Right lung (tissue), 10 donors: ENCODE results near the gene AKAP8L. TPM values are rescaled to one million over a fixed set of nuclear protein-coding genes. Genes with fewer than 3 reads are reported as not detected.

Source experiments
- DNase-seq, 2 donors: peaks; one replicate each; pipeline ENCODE4 v3.0.0-alpha.2; 2013
- long read RNA-seq, 8 donors: transcript quantifications; one replicate each; lab custom pipeline, GENCODE V29; 2026
- polyA plus RNA-seq, 5 donors: library from polyadenylated mRNA; unstranded; fragments of 120-200 nt; gene quantifications; one replicate each; pipeline versions ENCODE4 v1.2.1 to v1.2.3, GENCODE V29; 2013; ENCODE audit warnings: inconsistent platforms in 1 of 5, low replicate concordance in 1 of 5; ENCODE audit not compliant: insufficient read length in 5 of 5, insufficient read depth in 1 of 5

Gene AKAP8L, protein sequence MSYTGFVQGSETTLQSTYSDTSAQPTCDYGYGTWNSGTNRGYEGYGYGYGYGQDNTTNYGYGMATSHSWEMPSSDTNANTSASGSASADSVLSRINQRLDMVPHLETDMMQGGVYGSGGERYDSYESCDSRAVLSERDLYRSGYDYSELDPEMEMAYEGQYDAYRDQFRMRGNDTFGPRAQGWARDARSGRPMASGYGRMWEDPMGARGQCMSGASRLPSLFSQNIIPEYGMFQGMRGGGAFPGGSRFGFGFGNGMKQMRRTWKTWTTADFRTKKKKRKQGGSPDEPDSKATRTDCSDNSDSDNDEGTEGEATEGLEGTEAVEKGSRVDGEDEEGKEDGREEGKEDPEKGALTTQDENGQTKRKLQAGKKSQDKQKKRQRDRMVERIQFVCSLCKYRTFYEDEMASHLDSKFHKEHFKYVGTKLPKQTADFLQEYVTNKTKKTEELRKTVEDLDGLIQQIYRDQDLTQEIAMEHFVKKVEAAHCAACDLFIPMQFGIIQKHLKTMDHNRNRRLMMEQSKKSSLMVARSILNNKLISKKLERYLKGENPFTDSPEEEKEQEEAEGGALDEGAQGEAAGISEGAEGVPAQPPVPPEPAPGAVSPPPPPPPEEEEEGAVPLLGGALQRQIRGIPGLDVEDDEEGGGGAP
- 100 to 1,000 TPM in 4 of 5 donors, 10 to 100 TPM in 1; 92.9 to 130 (median 112) TPM for polyA plus RNA-seq
- long read RNA-seq, donor 1, transcript AKAP8L-201 (14 exons, 2,146 nt), result major isoform, 8 of 23 reads
- long read RNA-seq, donor 1, partial matches to known transcripts, result 11 of 23 reads
- long read RNA-seq, donor 1, other reads (novel, unspliced or antisense), result 0 of 23 reads
- long read RNA-seq, donor 2, partial matches to known transcripts, result 5 of 10 reads
- long read RNA-seq, donor 2, other reads (novel, unspliced or antisense), result 0 of 10 reads
- long read RNA-seq, donor 3, partial matches to known transcripts, result 6 of 12 reads
- long read RNA-seq, donor 3, other reads (novel, unspliced or antisense), result 0 of 12 reads
- long read RNA-seq, donor 4, transcript AKAP8L-201 (14 exons, 2,146 nt), result major isoform, 6 of 13 reads
- long read RNA-seq, donor 4, partial matches to known transcripts, result 0 of 13 reads
- long read RNA-seq, donor 4, other reads (novel, unspliced or antisense), result 0 of 13 reads
- long read RNA-seq, donor 5, transcript AKAP8L-201 (14 exons, 2,146 nt), result major isoform, 8 of 21 reads
- long read RNA-seq, donor 5, partial matches to known transcripts, result 8 of 21 reads
- long read RNA-seq, donor 5, other reads (novel, unspliced or antisense), result 0 of 21 reads
- long read RNA-seq, donor 6, transcript AKAP8L-201 (14 exons, 2,146 nt), result major isoform, 8 of 18 reads
- long read RNA-seq, donor 6, partial matches to known transcripts, result 5 of 18 reads
- long read RNA-seq, donor 6, other reads (novel, unspliced or antisense), result 0 of 18 reads
- long read RNA-seq, donor 7, transcript AKAP8L-204 (8 exons, 1,453 nt), result major isoform, 5 of 14 reads
- long read RNA-seq, donor 7, partial matches to known transcripts, result 0 of 14 reads
- long read RNA-seq, donor 7, other reads (novel, unspliced or antisense), result 0 of 14 reads
- long read RNA-seq, donor 8, partial matches to known transcripts, result 0 of 3 reads
- long read RNA-seq, donor 8, other reads (novel, unspliced or antisense), result 0 of 3 reads

DNA sequence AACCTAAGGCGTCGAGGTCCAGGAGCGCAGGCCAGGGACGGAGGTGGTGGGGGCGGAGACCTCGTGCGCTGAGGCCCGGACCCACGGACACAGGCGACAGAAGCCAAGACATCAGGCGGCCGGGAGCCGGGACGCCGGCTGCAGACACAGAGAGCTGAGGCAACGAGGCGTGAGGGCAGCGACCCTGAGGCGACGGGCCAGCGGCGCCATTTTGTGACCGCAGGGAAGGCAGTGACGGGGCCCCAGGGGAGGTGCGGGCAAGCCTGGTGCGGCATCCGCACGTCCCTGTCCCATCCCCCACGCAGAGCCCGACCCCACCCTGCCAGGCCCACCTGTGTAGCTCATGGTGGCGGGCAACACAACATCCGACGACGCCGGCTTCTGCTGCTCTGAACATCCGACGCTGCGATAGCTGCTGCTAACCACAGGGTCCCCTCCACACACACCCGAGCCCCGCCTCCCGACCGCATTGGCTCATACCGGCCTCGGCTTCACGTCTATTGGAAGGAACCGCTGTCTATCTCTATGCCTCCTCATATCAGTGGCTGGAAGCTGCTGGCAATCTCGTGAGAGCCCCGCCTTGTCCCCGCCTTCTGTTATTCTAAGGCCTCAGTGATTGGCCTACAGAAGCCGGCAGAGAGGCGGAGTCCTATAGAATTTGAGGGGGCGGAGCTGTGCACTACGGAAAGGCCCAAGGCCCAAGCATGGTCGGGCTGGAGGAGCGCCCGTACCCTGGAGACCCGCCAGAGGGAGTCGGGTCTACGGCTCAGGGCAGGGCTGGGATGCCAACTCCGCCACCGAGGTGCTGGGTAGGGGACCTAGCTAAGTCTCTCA lies at the start of gene AKAP8L:
TSS of gene AKAP8L (minus strand) at position 410 of the 834 bp plus-strand sequence. CDS start at position 345, 65 bp downstream.
- peak; percentile 99 to 100 for DNase-seq

DNA sequence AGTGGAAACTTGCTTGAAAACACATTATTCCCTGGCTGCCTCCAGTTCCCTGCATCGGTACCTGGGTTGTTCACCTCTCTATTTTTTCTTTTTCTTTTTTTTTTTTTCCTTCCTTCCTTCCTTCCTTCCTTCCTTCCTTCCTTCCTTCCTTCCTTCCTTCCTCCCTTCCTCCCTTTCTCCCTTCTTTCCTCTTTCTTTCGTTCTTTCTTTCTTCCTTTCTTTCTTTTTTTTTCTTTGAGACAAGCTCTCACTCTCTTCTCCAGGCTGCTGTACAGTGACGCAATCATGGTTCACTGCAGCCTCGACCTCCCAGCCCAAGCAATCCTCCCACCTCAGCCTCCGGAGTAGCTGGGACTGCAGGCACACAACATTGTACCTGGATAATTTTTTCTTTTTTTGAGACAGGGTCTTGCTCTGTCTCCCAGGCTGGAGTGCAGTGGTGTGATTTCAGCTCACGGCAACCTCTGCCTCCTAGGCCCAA lies 49.0 kb upstream of the AKAP8L start:
- DNase-seq, result no peak

DNA sequence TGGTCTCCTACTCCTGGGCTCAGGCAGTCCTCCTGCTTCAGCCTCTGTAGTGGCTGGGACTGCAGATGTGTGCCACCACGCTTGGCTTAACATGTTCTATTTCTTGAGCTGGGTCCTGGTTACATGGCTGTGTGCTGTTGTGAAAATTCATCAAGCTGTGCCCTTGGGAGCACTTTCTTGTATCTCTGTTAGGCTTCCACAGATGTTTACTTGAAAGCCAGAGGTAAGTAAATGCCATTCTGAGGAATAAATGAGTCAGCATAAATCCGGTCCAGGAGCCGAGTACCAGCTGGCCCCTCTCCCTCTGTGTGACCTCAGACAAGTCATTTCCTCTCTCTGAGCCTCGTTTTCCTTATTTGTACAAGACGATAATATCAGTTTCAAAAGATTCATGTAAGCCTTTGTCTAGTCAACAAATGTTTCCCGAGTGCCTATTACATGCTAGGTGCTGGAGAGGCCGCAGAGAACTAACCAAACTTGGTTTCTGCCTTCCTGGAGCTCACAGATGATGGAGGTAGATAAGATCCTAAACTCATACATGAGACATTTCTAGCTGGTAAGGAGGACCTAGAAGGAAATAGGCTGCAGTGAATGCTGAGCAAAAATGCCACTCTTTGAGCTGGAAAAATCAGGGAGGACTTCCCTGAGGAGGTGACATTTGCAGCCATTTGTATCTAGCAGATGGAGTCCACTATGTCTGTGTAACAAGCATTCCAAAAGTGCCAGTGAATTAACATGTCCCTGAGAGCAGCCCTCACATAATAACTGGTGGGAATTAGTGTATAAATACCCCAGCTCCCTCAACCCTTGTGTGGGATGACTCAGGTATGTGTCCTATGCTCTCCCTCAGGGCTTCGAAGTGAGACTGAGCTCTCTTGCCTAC lies 48.3 kb upstream of the AKAP8L start:
- no peak for DNase-seq

DNA sequence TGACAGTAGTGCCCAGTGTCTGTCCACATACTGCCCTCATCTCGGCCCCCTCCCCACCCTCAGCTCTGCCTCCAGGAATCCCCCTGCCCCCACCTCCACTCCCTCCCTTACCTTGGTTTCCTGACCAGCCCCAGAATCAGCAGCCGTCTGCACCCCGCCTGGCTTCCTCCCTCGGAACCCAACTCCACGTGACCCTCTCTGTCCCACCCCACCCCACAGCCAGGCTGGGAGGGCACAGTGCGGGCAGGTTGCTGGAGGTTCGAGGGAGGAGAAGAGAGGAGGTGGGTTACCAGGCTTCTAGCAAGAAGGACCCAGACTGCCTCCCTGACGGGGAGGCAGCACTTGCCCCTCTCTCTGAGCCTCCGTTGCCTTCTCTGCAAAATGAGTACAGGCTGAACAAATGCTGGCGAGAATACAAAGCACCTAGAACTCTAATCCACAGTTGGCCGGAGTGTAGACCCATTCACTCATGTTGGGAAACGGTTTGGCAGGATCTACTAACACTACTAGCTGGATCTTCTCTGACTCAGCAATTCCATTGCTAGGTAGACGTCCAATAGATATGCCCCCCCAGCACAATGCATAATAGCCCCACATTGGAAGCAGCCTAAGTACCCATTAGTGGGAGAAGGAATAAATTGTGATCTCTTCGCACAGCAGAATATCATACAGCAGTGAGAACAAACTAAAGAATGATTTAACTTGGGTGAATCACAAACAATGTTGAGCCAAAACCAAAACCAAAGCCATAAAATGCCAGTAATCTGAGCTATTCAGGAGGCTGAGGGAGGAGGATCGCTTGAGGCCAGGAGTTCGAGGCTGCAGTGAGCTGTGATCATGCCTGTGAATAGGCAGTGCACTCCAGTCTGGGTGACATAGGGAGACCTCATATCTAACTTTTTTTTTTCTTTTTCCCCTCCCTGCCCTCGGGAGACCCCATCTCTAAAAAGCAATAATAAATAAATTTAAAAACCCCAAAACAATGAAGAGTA lies 45.9 kb upstream of the AKAP8L start, which contains the start of gene RASAL3:
TSS of gene RASAL3 (minus strand) at position 151 of the 992 bp plus-strand sequence. CDS start 186 bp downstream, outside the sequence.
- DNase-seq, result no peak

DNA sequence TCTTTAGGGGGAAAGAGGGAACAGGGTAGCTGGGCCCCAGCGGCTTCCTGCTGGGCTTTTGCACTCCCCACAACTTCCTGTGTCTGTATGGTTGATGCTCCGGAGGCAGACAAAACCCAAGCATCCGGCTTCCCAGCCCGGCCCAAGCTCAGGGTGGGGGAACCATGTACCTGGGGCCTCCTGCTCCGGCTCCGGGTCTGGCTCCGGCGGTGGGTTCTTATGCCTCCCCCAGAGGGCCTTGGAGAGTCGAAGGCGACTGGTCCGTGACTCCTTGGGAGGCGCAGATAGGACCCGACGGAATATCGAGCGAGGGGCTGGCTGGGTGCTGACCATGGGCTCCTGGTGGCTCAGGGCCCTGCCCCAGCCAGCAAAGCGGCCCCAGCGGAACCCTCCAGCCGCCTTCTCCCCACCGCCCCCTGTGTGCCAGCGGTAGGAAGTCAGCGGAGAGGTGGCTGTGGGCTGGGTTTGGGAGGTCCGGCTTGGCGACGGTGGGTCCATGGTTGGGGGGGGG lies 45.1 kb upstream of the AKAP8L start:
- no peak for DNase-seq

DNA sequence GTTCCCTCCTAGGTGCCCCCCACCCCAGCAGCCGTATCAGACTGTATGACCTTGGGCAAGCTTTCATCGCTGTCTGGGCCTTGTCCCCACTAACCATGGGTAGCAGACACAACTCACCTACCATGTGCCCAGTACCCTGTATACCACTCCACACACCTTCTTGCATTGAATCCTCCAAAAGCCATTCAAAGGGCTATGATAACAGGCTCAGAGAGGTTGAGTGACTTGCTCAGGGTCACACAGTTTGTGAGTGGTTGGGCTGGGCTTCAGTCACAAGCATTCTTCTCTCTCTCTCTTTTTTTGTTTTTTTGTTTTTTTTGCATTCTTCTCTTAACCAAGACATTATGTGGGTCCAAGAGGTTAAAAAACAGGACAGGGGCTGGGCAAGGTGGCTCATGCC lies 42.9 kb upstream of the AKAP8L start:
- no peak for DNase-seq

DNA sequence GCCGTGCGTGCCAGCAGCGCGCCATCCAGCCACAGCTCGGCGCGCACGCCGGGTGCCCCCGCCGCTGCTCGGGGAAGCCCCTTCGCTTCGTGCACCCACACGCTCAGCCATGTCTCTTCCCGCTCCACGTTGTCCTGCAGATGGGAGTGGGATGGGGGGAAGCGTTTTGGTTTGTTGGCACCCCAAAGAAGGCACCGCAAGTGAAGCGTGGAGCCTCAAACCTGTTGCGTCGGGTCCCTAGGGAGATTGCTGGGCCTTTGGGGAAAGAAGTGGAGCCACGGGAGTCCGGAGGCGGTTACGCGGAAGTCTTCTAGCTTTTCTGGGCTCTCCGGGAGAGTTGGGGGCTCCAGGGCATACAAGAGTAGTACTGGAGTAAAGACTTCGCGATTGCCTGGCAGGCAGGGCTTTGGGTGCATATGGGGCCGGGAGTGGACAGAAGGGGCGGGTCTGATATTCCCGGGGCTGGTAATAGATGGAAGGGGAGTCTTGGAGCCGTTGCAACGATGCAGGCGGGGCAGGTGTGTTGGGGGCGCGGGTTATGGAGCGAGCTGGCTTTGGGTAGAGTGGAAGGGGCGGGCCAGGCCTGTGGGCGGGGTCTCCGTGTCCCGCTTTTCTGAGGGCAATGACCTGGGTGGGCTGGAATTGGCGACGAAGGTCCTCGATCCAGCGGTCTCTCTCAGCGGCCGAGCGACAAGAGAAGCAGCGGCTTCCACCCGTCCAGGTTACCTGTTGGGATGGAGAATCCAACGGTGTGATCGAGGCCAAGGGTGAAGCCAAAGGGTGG lies 39.1 kb upstream of the AKAP8L start:
- DNase-seq, result no peak

DNA sequence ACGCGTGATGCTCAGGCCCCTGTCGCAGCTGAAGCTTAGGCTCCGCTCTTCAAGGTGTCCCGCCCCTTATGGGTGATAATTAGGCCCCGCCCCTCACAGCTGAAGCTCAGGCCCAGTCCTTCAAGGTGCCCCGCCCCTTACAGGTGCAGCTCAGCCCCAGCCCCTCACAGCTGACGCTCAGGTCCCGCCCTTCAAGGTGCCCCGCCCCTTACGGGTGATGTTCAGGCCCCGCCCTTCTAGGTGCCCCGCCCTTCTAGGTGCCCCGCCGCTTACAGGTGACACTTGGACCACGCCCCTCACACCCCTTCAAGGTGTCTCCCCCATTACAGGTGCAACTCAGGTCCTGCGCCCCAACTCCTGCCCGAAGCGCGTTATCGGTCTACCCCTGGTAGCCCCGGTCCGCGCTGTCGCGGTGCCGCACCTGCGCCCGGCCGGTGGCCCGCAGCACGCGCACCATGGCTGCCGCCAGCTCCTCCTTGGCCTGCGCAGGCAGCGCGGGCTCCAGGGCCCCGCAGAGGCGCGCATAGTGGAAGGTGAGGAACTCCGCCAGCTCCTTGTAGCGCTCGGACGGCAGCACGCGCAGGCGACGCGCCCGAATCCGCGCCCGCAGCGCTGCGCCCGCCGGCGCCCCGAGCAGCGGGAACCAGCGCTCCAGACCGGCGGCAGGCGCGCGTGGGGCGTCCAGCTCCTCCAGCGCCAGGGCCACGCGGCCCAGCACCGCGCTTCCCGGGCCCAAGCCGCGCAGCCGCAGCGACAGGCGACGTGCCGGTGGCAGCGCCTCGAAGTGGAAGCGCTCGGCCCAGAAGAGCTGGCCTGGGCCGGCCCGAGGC lies 38.3 kb upstream of the AKAP8L start:
- no peak for DNase-seq

DNA sequence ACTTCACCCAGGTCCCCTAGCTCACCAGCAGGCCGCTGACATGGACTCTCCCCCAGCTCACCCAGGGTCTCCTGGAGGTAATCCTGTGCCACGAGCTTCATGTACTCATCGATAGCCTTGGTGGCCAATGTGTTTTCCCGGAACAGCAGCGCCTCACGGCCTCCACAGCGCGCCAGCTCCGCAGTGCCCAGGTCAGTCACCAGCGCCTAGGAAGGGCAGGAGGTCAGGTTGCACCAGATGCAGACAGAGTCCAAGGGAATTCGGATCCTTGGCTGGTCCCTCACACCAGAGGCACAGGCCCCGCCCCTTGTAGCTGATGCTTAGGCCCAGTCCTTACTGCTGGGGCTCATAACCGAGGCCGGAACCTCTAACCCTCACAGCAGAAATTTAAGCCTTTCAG lies 37.7 kb upstream of the AKAP8L start:
- DNase-seq, result no peak

DNA sequence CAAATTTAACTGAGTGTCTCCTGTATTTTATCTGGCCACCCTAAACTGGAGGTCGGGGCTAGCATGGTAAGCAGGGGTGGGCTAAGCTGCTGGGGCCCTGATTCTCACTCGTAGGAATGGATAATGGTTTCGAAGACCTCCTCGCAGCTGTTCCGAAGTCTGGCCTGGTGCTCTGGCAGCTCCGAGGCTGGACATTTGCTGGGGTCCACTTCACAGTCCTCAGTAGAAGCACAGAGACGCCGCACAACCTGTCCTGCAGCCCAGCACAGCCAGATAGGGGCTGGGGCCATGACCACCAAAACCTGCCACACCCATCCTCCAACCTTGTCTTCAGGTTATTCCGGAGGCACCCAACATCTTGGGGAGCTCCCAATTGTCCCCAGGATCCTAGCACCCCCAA lies 37.2 kb upstream of the AKAP8L start:
- no peak for DNase-seq

DNA sequence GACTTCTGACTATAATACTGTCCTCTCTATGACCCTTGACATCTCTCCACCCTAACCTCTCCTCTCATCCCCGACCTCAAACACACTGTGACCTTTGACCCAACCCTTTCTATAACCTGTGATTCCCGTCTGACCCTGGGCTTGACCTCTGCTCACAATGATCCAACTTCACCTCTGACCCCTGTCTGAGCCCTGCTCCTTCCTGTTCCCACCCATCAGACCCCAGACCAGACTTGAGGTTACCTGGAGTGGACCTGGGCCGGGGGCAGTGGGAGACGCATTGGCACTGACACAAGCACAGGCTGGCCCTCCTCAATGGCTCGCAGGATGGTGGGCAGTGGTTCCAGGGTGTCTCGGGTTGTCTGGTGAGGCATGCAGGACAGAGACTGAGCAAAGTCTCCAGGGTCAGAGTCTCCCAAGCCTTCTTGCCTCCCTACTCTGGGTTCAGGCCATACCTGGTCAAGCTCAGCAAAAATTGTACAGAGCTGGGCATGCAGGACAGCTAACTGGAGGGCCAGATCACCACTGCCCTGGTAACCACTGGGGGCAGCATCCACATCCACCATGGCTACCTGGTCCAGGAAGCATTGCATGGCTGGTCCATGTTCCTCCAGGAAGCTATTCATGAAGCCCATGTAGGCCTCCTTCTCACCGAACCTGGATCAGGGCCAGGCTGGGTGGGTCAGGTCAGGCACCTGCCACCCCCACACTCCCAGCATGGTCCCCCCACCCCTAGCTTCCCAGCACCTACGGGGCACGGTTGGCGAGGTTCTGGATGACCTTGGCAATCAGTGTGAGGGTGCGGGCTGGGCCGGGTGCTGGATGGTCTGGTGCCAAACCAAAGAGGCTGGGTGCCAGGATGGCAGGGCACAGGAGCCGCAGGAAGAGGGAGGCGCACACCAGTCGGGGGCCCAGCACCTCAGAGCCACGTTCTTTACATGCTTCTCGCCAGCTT lies 35.4 kb upstream of the AKAP8L start:
- DNase-seq, result no peak

DNA sequence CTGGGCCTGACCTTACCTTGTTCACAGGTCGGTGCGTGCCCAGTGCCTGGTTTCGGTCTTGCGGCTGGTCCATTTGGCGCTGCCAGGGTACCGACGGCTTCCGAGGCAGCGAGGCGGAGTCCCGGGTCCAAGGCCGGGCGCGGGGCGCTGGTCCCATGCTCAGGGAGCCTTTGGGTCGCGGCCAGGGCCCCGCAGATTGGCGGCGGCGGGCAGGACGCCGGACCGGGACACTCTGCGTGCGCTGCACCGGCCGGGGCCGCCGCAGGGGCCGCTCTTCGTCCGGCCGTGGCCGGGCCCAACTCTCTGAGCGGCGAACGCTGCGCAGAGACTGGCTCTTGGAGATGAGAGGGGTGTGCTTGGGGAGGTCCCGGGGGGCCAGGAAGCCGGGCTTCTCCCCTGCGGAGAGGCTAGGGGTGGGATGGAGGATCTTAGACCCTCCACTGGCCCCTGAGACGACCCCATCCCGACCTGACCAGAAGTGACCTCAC lies 34.3 kb upstream of the AKAP8L start:
- no peak for DNase-seq

DNA sequence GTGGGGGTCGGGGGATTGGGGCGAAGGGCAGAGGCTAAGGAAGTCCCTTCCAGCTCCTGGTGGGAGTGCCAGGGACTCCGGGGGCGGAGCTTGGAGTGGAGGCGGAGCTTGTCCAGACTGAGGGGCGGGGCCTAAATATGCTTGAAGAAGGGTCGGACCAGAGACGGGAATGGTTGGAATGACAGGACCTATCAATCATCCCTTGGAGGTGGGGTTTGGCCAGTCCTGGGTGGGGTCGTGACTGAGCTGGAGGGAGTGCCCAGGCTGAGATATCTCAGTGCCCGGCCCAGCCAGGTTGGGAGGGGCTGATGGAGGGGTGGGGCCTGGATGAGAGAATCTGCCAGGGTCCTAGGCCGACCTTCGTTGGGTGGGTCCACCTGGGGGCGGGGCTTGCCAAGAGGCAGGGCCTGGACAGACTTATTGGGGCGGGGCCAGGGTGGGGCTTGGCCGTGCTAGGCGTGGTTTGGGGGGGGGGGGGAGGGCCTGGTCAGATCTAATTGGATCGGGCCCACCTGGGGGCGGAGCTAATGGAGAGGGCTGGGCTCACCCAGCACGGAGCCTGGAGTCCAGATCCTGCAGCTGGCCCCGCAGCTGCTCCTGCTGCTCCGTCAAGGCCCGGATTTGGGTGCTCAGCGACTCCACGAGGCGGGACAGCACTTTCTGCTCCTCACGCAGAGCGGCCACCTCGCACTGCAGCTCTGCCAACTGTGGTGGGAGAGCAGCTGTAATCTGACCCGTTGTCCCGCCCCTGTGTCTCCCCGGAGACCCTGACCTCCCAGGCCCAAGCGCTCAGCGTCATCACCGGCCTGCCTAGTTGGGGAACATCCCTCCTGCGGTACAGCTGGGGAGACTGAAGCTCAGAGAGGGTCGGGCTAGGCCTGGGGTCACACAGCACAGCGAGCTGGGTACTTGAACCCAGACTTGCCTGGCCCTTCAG lies 33.6 kb upstream of the AKAP8L start:
- peak; percentile 63 to 67 for DNase-seq
